A673 (cell line): Measurements from ENCODE around the gene FXYD7. TPM values are rescaled to one million over a fixed set of nuclear protein-coding genes. Genes with fewer than 3 reads are reported as not detected.

Experiments used
- BruUV-seq: library from RNA; stranded (reverse); fragments of 400-500 nt; replicated peaks from 2 replicates; lab custom pipeline; 2021; lab: Mats Ljungman, UMichigan
- CTCF ChIA-PET: fragments of 300-600 bp; sonication (Branson Sonifier 250); formaldehyde crosslinking; loops from one replicate; lab custom pipeline; 2022; ENCODE audit warnings: antibody characterized with exemption; lab: Charles Lee
- POLR2A ChIA-PET: fragments of 300-600 bp; sonication (Branson Sonifier 250); formaldehyde crosslinking; loops from one replicate; lab custom pipeline; 2022; ENCODE audit warnings: antibody characterized with exemption; ENCODE audit not compliant: low non-redundant PET; lab: Charles Lee
- DNase-seq: peaks from one replicate; pipeline ENCODE4 v3.0.0-alpha.2; 2015; ENCODE audit warnings: low spot score
- H3K27ac ChIP-seq: fragments of 200-600 bp; sonication (generic); 2 replicates; pipeline ENCODE4 v1.5.1; 2016; ENCODE audit warnings: mixed run types, low read depth, mild to moderate bottlenecking, mixed read lengths, antibody characterized with exemption, low read length; ENCODE audit not compliant: poor library complexity, severe bottlenecking
- H3K27me3 ChIP-seq: fragments of 200-600 bp; sonication (generic); replicated peaks from 2 replicates; pipeline ENCODE4 v1.6.1; 2017; ENCODE audit warnings: mixed run types, low read depth, mild to moderate bottlenecking, mixed read lengths, antibody characterized with exemption, low read length; ENCODE audit not compliant: insufficient read depth, poor library complexity
- H3K36me3 ChIP-seq: fragments of 200-600 bp; sonication (generic); 2 replicates; pipeline ENCODE4 v1.6.1; 2016; ENCODE audit warnings: mixed run types, mild to moderate bottlenecking, mixed read lengths, antibody characterized with exemption, low read length; ENCODE audit not compliant: insufficient read depth, poor library complexity, severe bottlenecking
- H3K4me1 ChIP-seq: fragments of 200-600 bp; sonication (generic); 2 replicates; pipeline ENCODE4 v1.6.1; 2017; ENCODE audit warnings: mixed run types, mild to moderate bottlenecking, mixed read lengths, antibody characterized with exemption, low read length; ENCODE audit not compliant: insufficient read depth, poor library complexity, severe bottlenecking
- H3K4me3 ChIP-seq: fragments of 200-600 bp; sonication (generic); 2 replicates; pipeline ENCODE4 v1.5.1; 2016; ENCODE audit warnings: low read depth, mixed run types, mild to moderate bottlenecking, mixed read lengths, low read length; ENCODE audit not compliant: poor library complexity, severe bottlenecking
- H3K9me3 ChIP-seq: fragments of 200-600 bp; sonication (generic); 2 replicates; pipeline ENCODE4 v1.6.1; 2016; ENCODE audit warnings: mixed run types, low read depth, mild to moderate bottlenecking, mixed read lengths, antibody characterized with exemption, low read length; ENCODE audit not compliant: poor library complexity, severe bottlenecking
- CTCF ChIP-seq: fragments of 300-800, 200-600 bp; sonication (generic); conservative IDR thresholded peaks from 2 replicates; pipeline ENCODE4 v1.5.1; 2017; ENCODE audit warnings: low read depth, mild to moderate bottlenecking, antibody characterized with exemption, low read length, moderate library complexity, mixed read lengths
- EZH2 ChIP-seq: fragments of 200-600 bp; sonication (generic); IDR thresholded peaks from 2 replicates; pipeline ENCODE4 v1.6.1; 2017; ENCODE audit warnings: borderline replicate concordance, low read depth, mild to moderate bottlenecking, mixed read lengths, antibody characterized with exemption, low read length; ENCODE audit not compliant: poor library complexity, severe bottlenecking
- intact Hi-C: fragments of 100-400 bp; cut with micrococcal nuclease; formaldehyde crosslinking; loops from one replicate; pipeline ENCODE4 v1.10.0; 2022; ENCODE audit not compliant: unreplicated experiment
- total RNA-seq: library from RNA; stranded (reverse); gene quantifications from 2 replicates; pipeline ENCODE4 v1.2.3, GENCODE V29; 2021

FXYD7 gene
- total RNA-seq, 1 experiment from 2014 or later = 0.56 TPM

GRCh38 chr19:35174226-35174625 is 31.2 kb downstream of the FXYD7 start:
- BruUV-seq = no TSS peak
- ChIA-PET POLR2A (no interaction called here), CTCF (no interaction called here)
- Histone ChIP-seq H3K27me3 (no peaks in the 10 kb centered on the region), H3K36me3 (no peaks in the 10 kb centered on the region), H3K4me3 (no peak overlapping the region), H3K9me3 (no peaks in the 10 kb centered on the region), H3K4me1 (no peaks in the 10 kb centered on the region), H3K27ac (no peak overlapping the region)
- no peak for DNase-seq
- TF ChIP-seq CTCF (no peak), EZH2 (no peak)
- intact Hi-C loops = no loop called here

GRCh38 chr19:35176181-35176570 is 33.1 kb downstream of the FXYD7 start:
- intact Hi-C loops = no loop called here
- POLR2A ChIA-PET = no interaction called here
- BruUV-seq = no TSS peak

GRCh38 chr19:35177377-35178274 is 34.6 kb downstream of the FXYD7 start:
- no peaks in the 10 kb centered on the region for H3K27me3 ChIP-seq
- H3K4me3 ChIP-seq = no peak overlapping the region
- H3K4me1 ChIP-seq = no peaks in the 10 kb centered on the region
- ChIA-PET POLR2A (interaction anchor here (0.5 kb wide), 1 partner anchor 13 kb away, joined by 3 read pairs; no protein-coding TSS in a partner anchor), CTCF (no interaction called here)
- H3K27ac ChIP-seq = no peak overlapping the region
- H3K9me3 ChIP-seq = no peaks in the 10 kb centered on the region
- no peaks in the 10 kb centered on the region for H3K36me3 ChIP-seq
- no peak for DNase-seq
- BruUV-seq = no TSS peak
- intact Hi-C loops = no loop called here
- no peak for TF ChIP-seq EZH2
- no peak for TF ChIP-seq CTCF

More at GRCh38 chr19:35176181-35176570, 33.1 kb downstream of the FXYD7 start:
- TF ChIP-seq CTCF (no peak), EZH2 (no peak)
- no peak overlapping the region for H3K27ac ChIP-seq
- H3K27me3 ChIP-seq = no peaks in the 10 kb centered on the region
- H3K9me3 ChIP-seq = no peaks in the 10 kb centered on the region
- H3K4me3 ChIP-seq = no peak overlapping the region
- CTCF ChIA-PET = no interaction called here
- H3K36me3 ChIP-seq = no peaks in the 10 kb centered on the region
- no peaks in the 10 kb centered on the region for H3K4me1 ChIP-seq
- no peak for DNase-seq
